GM20000 (cell line): ENCODE measurements around the gene PEAK1.

Experiments
- DNase-seq: peaks from one replicate; pipeline ENCODE4 v3.0.0; 2012; ENCODE audit warnings: low spot score
- CTCF ChIP-seq: IDR thresholded peaks from 2 replicates; pipeline ENCODE4 v1.5.1; 2012; ENCODE audit warnings: mild to moderate bottlenecking, control low read depth; ENCODE audit errors: extremely low read depth, missing control alignments

PEAK1 gene

DNA sequence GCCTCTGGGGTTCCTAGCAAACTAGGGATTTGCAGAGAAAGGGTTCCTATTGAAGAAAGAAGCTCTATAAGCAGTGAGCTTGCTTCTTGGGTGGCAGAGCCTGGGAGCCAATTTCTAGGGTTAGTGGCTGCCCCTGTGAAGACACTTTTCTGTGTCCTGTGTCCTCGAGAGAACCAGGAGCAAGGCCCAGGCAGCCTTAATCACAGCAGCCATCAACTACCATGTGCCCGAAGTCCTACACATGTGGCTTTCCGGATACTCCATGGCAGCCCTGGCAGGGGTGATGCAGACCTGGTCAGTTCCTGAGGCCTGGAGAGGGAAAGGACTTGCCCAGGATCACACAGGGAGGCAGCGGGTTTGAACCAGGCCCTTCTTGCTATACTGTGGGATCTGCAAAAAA, 321.3 kb downstream of the PEAK1 start:
- TF ChIP-seq CTCF = no peak
- no peak for DNase-seq

GRCh38 chr15:77097921-77098320, 322.0 kb downstream of the PEAK1 start:
- TF ChIP-seq CTCF = no peak
- DNase-seq = no peak

GRCh38 chr15:77097248-77097721, 322.6 kb downstream of the PEAK1 start:
- no peak for DNase-seq
- no peak for TF ChIP-seq CTCF

DNA sequence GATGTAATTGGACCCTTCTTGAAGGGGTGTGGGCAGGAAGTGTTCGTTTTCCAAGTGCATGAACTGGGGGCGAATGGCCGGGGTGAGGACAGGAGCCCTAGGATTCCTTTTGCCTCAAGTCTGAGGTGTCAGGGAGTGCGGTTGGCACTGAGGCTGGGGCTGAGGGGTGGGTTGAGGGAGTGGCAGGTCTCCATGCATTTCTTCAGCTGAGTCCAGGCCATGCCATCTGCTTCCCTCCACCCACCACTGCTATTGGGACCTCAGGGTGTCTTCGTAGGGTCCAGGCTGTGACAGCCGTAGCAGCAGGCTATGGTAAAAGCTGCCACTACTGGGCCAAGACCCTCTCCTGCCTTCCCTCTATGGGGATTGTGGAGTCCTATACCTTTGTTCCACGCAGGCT, 323.4 kb downstream of the PEAK1 start:
- no peak for TF ChIP-seq CTCF

DNA sequence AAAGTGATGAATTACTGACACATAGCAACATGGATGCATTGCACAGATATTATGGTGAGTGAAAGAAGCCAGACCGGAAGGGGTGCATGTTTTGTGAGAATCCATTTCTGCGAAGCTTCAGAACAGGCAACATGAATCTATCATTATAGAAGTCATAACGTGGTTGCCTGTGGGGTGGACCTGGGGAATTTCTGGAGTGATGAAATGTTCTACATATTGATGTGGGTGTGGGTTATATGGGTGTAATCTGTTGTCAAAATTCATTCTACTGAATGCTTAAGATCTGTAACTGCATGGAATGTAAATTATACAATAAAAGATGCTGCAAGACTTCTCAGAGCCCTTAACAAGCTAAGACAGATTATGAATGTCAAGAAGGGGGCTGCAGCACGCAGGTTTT, 323.8 kb downstream of the PEAK1 start:
- no peak for TF ChIP-seq CTCF
- no peak for DNase-seq

More for the DNA sequence above, 323.4 kb downstream of the PEAK1 start:
- DNase-seq = no peak

DNA sequence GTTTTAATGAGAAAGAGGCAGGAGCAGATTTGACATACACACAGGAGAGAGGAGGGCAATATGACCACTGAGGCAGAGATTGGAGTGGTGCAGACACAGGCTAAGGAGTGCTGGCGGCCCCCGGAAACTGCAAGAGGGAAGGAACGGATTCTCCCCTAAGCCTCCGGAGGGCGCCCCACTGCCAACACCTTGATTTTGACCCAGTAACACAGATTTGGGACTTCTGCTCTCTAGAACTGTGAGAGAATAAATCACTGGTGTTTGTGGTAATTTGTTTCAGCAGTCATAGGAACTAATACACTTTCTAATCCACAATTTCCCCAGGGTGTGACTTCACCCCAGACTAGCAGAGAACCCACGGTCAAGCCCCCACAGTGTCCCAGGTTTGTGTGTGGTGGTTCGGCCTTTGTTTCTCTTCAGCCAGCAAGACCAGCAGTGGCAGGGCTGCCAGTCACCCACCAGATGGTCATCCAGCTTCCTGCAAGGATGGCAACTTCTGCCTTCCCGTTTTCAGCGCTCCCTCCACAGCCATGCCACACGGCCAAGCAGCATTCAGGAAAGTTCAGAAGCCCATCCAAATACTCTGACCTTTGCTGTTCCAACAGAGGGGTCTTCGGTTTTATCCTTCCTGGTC, 325.4 kb downstream of the PEAK1 start:
- no peak for TF ChIP-seq CTCF
- no peak for DNase-seq

- no peak for DNase-seq
- TF ChIP-seq CTCF = no peak
Observed at GRCh38 chr15:77093436-77093835, 326.5 kb downstream of the PEAK1 start.
